GM21381 (cell line): ENCODE results near the gene CLHC1.
"Not testable (repeated sequence)": the region's sequence is repeated elsewhere in the genome, so short reads cannot be mapped to it uniquely, and the experiment has no call there.

ENCODE experiments used
- ATAC-seq: cut with Tn5 transposase; IDR thresholded peaks from one replicate; pipeline ENCODE4 v1.9.1; 2021; ENCODE audit warnings: mild to moderate bottlenecking, moderate library complexity; ENCODE audit not compliant: unreplicated experiment

CLHC1 gene

DNA sequence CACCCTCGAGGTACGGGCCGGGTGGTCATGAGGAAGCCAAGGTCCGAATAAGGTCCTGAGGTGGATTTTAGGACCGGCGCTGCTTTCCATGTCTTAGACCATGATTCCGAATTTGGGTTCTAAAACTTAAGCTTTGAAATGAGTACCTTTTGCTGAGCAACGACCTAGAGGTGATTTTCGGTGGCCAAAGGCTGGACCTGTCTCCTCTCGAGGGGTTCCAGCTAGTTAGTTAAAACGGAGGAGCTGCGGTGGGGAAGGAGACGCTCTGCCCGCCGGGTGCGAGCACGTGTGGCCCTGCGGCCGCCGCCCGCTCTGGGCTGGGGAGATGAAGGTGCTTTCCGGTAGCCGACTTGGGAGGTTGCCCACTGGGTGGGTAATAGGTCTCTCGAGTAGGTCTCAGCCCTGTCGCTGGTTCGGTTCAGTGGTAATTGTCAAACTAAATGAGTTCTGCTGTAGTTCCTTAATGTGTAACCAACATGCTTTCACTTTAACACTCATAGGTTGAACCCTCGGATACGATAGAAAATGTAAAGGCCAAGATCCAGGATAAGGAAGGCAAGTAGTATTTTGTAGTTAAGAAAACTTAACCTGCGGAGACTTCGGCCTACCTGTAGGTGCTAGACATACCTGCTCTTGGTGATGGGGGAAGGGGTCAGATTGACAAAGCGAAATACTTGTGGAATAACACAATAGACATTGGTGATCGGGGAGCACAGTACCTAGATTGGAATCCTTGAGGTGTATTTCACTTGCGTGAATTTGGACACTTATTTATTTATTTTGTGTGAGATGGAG, 967 bp upstream of the CLHC1 start:
- ATAC-seq: peak; percentile 13

GRCh38 chr2:55231546-55232083, 478 bp downstream of the CLHC1 start:
- no peak for ATAC-seq

GRCh38 chr2:55230551-55230950, 1.5 kb downstream of the CLHC1 start:
- no peak for ATAC-seq

DNA sequence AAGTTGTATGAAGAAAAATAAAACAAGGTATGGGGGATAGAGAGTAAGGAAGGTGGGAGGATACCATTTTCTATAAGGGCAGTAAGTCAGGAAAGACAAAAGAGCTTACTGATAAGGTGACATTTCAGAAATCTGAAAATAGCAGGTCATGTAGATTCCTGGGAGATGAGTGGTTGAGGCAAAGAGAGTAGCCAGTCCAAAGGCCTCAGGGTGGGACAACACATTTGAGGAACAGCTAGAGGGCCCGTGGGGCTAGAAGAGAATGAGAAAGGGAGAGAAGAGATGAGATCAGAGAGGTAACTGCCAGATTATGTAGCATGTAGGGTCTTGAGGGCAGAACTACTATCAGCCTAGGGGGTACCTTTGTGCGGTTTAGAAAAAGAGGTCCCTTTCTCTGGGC, 2.9 kb downstream of the CLHC1 start:
- no peak for ATAC-seq

GRCh38 chr2:55228226-55228563, 3.9 kb downstream of the CLHC1 start:
- no peak for ATAC-seq

GRCh38 chr2:55227437-55228225, 4.5 kb downstream of the CLHC1 start:
- ATAC-seq: not testable (repeated sequence)

- ATAC-seq: no peak
These were observed 6.5 kb downstream of the CLHC1 start for GRCh38 chr2:55225481-55226020.

DNA sequence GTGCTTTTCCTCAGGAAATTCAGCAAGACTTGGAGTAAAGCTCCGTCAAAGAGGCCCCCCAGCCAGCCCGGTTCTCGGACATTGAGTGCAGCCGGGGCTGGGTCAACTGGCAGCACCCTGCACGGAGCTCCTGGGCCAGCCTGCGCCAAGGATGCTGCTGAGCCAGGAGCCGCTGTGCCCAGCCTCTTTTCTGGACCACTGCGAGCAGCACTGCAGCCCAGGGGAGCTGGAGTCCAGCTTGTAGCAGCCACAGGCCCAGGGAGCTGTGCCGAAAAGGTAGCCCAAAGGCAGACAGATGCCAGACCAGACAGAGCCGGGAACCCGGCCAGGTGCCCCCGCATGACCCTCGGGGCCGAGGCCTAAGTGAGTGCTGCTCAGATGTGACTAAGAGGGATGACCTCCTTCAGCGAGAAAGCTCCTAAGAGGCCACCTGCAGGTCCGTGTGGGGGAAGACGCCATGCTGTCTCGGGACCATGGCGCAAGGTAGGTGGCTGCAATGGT, 7.3 kb downstream of the CLHC1 start:
- ATAC-seq: no peak

- ATAC-seq: no peak
These were observed 7.9 kb downstream of the CLHC1 start for GRCh38 chr2:55223958-55224760.

GRCh38 chr2:55213822-55214221, 18.3 kb downstream of the CLHC1 start:
- ATAC-seq: no peak

GRCh38 chr2:55204950-55205349, 27.1 kb downstream of the CLHC1 start:
- no peak for ATAC-seq

DNA sequence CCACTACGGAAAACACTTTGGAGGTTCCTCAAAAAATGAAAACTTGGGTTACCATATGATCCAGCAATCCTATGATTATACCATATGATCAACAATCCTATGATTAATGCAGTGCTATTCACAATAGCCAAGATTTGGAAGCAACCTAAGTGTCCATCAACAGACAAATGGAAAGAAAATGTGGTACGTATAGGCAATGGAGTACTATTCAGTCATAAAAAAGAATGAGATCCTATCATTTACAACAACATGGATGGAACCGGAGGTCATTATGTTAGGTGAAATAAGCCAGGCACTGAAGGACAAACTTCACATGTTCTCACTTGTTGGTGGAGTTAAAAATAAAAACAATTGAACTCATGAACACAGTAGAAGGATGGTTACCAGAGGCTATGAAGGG, 27.6 kb downstream of the CLHC1 start:
- no peak for ATAC-seq

- ATAC-seq: no peak
These were observed 31.7 kb downstream of the CLHC1 start for GRCh38 chr2:55200416-55200815.

DNA sequence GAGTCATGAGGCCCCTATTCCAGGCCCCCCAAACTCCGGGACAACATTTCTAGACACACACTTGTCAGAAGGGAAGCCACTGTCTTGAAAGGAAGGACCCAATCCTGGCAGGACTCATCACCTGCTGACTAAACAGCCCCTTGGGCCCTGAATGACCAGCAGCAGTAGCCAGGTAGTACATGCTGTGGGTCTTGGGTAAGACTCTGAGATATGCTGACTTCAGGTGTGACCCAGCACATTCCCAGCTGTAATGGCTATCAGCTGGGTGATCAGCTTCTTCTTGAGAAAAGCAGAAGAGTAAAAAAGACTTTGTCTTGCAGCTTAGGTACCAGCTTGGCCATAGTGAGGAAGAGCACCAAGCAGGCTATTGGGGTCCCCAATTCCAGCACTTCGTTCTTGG, 35.6 kb downstream of the CLHC1 start:
- no peak for ATAC-seq

GRCh38 chr2:55191888-55192287, 40.2 kb downstream of the CLHC1 start:
- ATAC-seq: not testable (repeated sequence)

GRCh38 chr2:55186837-55187236, 45.3 kb downstream of the CLHC1 start:
- not testable (repeated sequence) for ATAC-seq

- ATAC-seq: no peak
These were observed 51.7 kb downstream of the CLHC1 start for GRCh38 chr2:55180374-55180773.

GRCh38 chr2:55176094-55176415, 56.0 kb downstream of the CLHC1 start:
- ATAC-seq: no peak

DNA sequence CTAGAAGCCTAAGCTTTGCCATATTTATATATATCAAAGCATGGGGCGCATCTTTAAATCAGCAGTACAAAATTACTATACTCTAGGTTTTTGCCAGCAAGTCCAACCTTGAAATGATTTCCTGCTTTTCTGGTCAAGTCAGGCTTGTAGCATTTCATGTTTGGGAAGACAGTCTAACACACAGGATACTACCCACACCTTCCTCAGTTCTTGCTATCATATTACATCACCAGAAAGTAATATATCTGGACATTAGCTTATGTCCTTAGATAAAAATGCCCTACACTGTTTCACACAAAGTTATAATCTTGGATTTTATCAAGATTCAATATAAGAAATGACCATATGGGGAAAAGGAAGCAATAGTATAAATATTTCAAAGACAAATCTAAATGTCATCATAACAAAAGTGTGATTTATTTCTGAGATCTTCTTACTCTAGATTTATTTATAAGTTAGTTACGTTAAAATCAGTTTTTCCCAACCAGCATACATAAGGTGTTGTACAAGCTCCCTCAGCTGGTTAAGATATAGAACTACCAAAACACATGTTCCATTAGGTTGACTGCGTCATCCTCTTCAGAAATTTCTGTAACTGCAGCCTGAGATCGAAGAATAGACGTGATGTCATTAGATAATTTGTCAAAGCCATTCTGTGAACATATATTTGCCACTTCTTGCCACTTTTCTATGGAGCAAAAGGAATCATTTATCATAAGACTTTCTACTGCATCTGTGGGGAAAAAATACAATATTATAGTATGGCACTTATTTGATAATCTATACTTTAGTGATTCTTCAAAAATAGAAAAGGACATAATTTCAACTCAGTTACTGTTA, 56.6 kb downstream of the CLHC1 start:
- no peak for ATAC-seq

DNA sequence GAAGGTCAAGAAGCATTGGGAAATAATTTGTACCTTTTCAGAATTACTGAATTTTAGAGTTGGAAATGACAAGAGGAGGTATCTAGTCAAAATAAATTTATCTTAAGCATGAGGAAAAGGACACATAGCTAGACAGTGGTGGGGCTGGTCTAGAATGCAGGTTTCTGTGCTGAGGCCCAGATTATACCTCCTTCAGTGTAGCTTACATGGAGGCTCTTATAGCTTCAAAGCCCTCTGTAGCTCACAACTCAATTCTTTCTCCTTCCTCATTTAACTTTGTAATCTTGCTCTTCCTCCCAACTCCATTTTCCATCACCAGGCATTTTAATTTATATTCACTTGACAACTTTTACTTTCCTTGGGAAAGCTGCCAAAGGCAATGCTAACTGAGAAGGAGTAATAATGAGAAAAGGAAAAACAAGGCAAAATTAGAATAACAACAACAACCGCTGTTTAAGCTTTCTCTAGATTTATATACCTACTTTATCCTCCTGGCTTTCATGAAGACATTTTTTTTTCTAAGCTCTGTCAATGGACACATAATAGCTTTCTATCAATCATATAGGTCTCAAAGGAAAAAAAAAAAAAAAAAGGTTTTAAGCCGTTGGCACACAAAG, 58.5 kb downstream of the CLHC1 start:
- ATAC-seq: no peak
